NCI-H1048 (cell line): ENCODE data around the gene TCEANC2.
A peak's percentile ranks its signal among the peaks of the same experiment; 100 is the strongest.

Experiments
- DNase-seq: peaks from one replicate; lab custom pipeline; 2025; lab: John Stamatoyannopoulos, UW

TCEANC2 gene

GRCh38 chr1:54114001-54114400, 60.6 kb downstream of the TCEANC2 start:
- no peak for DNase-seq

GRCh38 chr1:54114955-54115354, 61.5 kb downstream of the TCEANC2 start:
- no peak for DNase-seq

GRCh38 chr1:54115520-54115919, 62.1 kb downstream of the TCEANC2 start:
- no peak for DNase-seq

- no peak for DNase-seq
These were observed 64.6 kb downstream of the TCEANC2 start for GRCh38 chr1:54117815-54118563.

- DNase-seq: no peak
These were observed 65.3 kb downstream of the TCEANC2 start for GRCh38 chr1:54118704-54119103.

GRCh38 chr1:54120018-54120697, 66.8 kb downstream of the TCEANC2 start:
- DNase-seq: no peak

GRCh38 chr1:54120698-54121481, 67.5 kb downstream of the TCEANC2 start:
- no peak for DNase-seq

- DNase-seq: peak; percentile 10
These were observed 68.2 kb downstream of the TCEANC2 start for GRCh38 chr1:54121482-54122134.

- DNase-seq: no peak
These were observed 68.8 kb downstream of the TCEANC2 start for GRCh38 chr1:54122135-54122751.

GRCh38 chr1:54122992-54123391, 69.6 kb downstream of the TCEANC2 start:
- no peak for DNase-seq

GRCh38 chr1:54124472-54124871, 71.1 kb downstream of the TCEANC2 start:
- DNase-seq: no peak

- DNase-seq: no peak
These were observed 71.5 kb downstream of the TCEANC2 start for GRCh38 chr1:54124906-54125305.

GRCh38 chr1:54125386-54126070, 72.1 kb downstream of the TCEANC2 start:
- DNase-seq: no peak

GRCh38 chr1:54126271-54126815, 72.9 kb downstream of the TCEANC2 start:
- DNase-seq: no peak

- DNase-seq: no peak
These were observed 74.3 kb downstream of the TCEANC2 start for GRCh38 chr1:54127594-54128300.

GRCh38 chr1:54129858-54130257, 76.5 kb downstream of the TCEANC2 start:
- DNase-seq: no peak

GRCh38 chr1:54131419-54131818, 78.0 kb downstream of the TCEANC2 start:
- DNase-seq: no peak

GRCh38 chr1:54132495-54132894, 79.1 kb downstream of the TCEANC2 start:
- no peak for DNase-seq

GRCh38 chr1:54134295-54134694, 80.9 kb downstream of the TCEANC2 start:
- no peak for DNase-seq

- DNase-seq: no peak
These were observed 82.2 kb downstream of the TCEANC2 start for GRCh38 chr1:54135436-54136120.
